ENCODE results near the gene XPR1. TPM values are rescaled to one million over a fixed set of nuclear protein-coding genes. Genes with fewer than 3 reads are reported as not detected.

XPR1 gene
- total RNA-seq, 3 donors from 2014 or later (not counting 1 experiment from before 2014, with no cell fraction given): 14.8 to 18.2 (median 16.7) TPM

DNA sequence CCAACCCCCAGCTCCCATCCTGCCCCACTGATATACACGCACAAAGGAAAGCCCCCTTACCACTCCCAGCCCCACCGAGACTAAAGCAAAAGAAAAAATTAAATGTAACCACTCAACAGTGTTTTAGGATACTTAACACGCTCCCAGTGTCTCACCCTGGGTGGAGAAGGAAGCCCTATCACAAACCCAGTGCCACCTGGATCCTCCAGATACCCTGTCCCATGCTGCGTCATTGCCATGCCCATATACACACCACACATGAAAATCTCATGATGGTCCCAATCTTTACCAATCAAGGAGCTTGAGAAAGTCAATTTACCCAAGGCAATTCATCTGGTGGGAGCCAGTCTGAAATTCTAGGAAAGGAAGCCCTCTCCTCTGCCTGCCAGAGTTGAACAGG, 292.1 kb downstream of the XPR1 start:
- peaks cover 0 to 7% of the 10 kb centered on the region in 2 donors for H3K4me1 Mint-ChIP-seq
- Histone ChIP-seq H3K9me3 (ENCODE audit: control insufficient read depth, insufficient read depth, low read length) (no peaks in the 10 kb centered on the region), H3K27me3 (ENCODE audit: control insufficient read depth, insufficient read depth, low read length) (no peaks in the 10 kb centered on the region), H3K36me3 (ENCODE audit: control insufficient read depth, insufficient read depth, low read length) (no peaks in the 10 kb centered on the region), H3K27ac (ENCODE audit: low read length) (no peak overlapping the region), H3K4me1 (ENCODE audit: control insufficient read depth, insufficient read depth, low read length) (peaks cover 8% of the 10 kb centered on the region), H3K4me3 (ENCODE audit: low read length) (no peak overlapping the region)
- no peaks in the 10 kb centered on the region for H3K36me3 Mint-ChIP-seq
- H3K27ac Mint-ChIP-seq: no peak overlapping the region
- no peak overlapping the region for H3K4me3 Mint-ChIP-seq
- DNase-seq (no peak), ATAC-seq (no peak)
- no peaks in the 10 kb centered on the region for H3K27me3 Mint-ChIP-seq (ENCODE audit: low read depth in 2 of 2)
- TF ChIP-seq, protein P1, sequence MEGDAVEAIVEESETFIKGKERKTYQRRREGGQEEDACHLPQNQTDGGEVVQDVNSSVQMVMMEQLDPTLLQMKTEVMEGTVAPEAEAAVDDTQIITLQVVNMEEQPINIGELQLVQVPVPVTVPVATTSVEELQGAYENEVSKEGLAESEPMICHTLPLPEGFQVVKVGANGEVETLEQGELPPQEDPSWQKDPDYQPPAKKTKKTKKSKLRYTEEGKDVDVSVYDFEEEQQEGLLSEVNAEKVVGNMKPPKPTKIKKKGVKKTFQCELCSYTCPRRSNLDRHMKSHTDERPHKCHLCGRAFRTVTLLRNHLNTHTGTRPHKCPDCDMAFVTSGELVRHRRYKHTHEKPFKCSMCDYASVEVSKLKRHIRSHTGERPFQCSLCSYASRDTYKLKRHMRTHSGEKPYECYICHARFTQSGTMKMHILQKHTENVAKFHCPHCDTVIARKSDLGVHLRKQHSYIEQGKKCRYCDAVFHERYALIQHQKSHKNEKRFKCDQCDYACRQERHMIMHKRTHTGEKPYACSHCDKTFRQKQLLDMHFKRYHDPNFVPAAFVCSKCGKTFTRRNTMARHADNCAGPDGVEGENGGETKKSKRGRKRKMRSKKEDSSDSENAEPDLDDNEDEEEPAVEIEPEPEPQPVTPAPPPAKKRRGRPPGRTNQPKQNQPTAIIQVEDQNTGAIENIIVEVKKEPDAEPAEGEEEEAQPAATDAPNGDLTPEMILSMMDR (IDR thresholded peaks at IDR 0.05): no peak
- H3K9me3 Mint-ChIP-seq: no peaks in the 10 kb centered on the region
- intact Hi-C loops (cut with micrococcal nuclease): no loop called here
- WGBS (ENCODE audit: insufficient coverage): 73% methylated on average over 4 of the region's 4 CpGs

DNA sequence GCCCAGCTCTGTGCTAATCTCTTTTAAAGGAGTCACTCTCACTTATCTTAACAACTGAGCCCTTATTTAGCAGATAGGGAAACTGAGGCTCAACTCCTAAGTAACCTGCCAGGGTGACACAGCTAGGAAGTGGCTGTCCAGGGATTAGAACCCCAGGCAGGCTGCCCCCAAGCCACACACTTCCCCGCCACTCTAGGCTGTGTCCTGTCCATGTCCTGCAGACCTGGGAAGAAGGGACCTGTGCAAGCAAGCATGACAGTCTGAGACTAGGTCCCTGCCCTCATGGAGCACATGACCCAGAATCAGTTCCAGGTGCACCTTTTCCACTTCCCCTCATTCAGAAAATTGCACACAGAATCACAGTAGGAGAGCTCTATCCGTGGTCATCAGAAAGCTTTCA, 293.1 kb downstream of the XPR1 start:
- Histone ChIP-seq H3K27me3 (ENCODE audit: control insufficient read depth, insufficient read depth, low read length) (no peaks in the 10 kb centered on the region), H3K4me1 (ENCODE audit: control insufficient read depth, insufficient read depth, low read length) (peaks cover 8% of the 10 kb centered on the region), H3K36me3 (ENCODE audit: control insufficient read depth, insufficient read depth, low read length) (no peaks in the 10 kb centered on the region), H3K9me3 (ENCODE audit: control insufficient read depth, insufficient read depth, low read length) (no peaks in the 10 kb centered on the region), H3K4me3 (ENCODE audit: low read length) (no peak overlapping the region), H3K27ac (ENCODE audit: low read length) (no peak overlapping the region)
- Mint-ChIP-seq H3K27me3 (ENCODE audit: low read depth in 2 of 2) (no peaks in the 10 kb centered on the region), H3K4me3 (no peak overlapping the region), H3K36me3 (no peaks in the 10 kb centered on the region), H3K9me3 (no peaks in the 10 kb centered on the region), H3K4me1 (peaks cover 0 to 7% of the 10 kb centered on the region in 2 donors), H3K27ac (no peak overlapping the region)
- WGBS (ENCODE audit: insufficient coverage): 76% methylated on average over 2 of the region's 2 CpGs
- intact Hi-C loops (cut with micrococcal nuclease): no loop called here
- DNase-seq (no peak), ATAC-seq (no peak)
- TF ChIP-seq, protein P1 (IDR thresholded peaks at IDR 0.05): no peak

DNA sequence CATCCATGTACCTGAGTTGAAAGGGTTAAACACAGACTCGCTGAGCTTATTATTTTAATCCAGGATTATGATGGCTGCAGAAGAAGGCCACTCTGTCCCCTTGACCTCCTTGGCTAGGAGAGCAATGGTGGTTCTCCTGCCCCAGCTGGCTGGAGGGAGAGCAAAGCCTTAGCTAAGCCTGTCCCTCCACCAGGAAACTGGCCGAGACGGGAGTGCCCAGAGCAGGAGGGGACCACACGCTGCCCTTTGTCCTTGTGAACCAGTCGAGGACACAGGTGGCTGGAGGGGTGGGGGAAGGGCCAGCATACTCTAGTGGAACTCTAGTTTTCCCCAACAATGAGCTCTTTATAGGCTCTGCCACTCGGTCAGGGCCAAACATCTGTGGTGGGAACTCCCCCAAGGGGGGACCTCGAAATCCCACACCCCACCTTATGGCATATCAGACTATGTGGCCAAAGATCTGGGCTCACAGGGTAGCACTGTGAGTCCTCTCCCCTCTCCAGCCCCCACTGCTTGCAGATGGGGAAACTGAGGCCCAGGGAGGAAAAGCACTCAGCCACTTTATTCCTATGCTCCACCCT, 293.7 kb downstream of the XPR1 start:
- WGBS (ENCODE audit: insufficient coverage): 75% methylated on average over 6 of the region's 7 CpGs

More for the DNA sequence above, 293.7 kb downstream of the XPR1 start:
- Histone ChIP-seq H3K27ac (ENCODE audit: low read length) (no peak overlapping the region), H3K9me3 (ENCODE audit: control insufficient read depth, insufficient read depth, low read length) (no peaks in the 10 kb centered on the region), H3K4me3 (ENCODE audit: low read length) (no peak overlapping the region), H3K36me3 (ENCODE audit: control insufficient read depth, insufficient read depth, low read length) (no peaks in the 10 kb centered on the region), H3K4me1 (ENCODE audit: control insufficient read depth, insufficient read depth, low read length) (peaks cover 8% of the 10 kb centered on the region), H3K27me3 (ENCODE audit: control insufficient read depth, insufficient read depth, low read length) (no peaks in the 10 kb centered on the region)
- H3K27me3 Mint-ChIP-seq (ENCODE audit: low read depth in 2 of 2): no peaks in the 10 kb centered on the region
- no peak overlapping the region for H3K4me3 Mint-ChIP-seq
- H3K36me3 Mint-ChIP-seq: no peaks in the 10 kb centered on the region
- H3K4me1 Mint-ChIP-seq: peaks cover 0 to 7% of the 10 kb centered on the region in 2 donors
- intact Hi-C loops (cut with micrococcal nuclease): no loop called here
- ATAC-seq (no peak), DNase-seq (no peak)
- H3K27ac Mint-ChIP-seq: no peak overlapping the region
- no peaks in the 10 kb centered on the region for H3K9me3 Mint-ChIP-seq
- TF ChIP-seq, protein P1 (IDR thresholded peaks at IDR 0.05): no peak

Data from natural killer cell (primary cell).